Measurements from ENCODE around the gene CDC16.
"Not testable (repeated sequence)": the region's sequence is repeated elsewhere in the genome, so short reads cannot be mapped to it uniquely, and the experiment has no call there.

The CDC16 gene, protein sequence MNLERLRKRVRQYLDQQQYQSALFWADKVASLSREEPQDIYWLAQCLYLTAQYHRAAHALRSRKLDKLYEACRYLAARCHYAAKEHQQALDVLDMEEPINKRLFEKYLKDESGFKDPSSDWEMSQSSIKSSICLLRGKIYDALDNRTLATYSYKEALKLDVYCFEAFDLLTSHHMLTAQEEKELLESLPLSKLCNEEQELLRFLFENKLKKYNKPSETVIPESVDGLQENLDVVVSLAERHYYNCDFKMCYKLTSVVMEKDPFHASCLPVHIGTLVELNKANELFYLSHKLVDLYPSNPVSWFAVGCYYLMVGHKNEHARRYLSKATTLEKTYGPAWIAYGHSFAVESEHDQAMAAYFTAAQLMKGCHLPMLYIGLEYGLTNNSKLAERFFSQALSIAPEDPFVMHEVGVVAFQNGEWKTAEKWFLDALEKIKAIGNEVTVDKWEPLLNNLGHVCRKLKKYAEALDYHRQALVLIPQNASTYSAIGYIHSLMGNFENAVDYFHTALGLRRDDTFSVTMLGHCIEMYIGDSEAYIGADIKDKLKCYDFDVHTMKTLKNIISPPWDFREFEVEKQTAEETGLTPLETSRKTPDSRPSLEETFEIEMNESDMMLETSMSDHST

DNA sequence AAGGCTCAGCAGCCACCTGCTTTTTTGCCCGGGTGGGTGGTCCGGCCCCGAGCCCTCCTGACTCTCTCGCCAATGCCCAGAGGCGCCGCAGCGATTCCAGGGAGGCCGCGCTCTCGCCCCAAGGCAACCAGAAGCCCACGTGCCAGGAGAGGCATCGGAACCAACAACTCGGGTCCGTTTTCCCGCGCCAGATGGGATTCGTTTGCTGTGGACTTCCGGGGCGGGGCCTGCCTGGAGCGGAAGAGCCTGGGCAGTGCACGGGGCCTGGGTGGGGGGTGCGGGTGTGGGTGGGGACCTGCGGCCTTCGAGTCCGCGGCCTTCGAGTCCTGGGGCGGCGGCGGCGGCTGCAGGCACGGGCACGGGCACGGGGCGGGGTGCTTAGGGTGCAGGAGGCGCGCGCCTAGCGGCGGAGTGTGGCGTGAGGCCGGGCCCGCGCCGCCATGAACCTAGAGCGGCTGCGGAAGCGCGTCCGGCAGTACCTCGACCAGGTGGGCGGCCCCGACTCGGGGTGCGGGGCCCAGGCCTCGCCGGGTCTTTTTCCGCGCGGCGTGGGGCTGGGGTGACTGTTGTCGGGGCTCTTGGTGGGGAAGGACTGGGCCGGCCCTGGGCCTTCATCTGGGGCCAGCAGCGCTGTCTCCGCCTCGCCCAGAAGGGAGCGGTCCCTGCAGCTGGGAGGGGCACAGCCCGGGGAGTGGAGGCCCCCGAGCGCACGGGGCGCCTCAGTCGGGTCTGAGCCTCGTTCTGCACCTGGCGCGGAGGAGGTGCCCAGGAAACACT, at the start of gene CDC16:
CDC16 (plus strand) TSS at position 253 of the 777 bp plus-strand sequence; CDS start at position 441, 188 bp downstream.
- DNase-seq: peak; percentile 40

- DNase-seq: no peak
Observed at GRCh38 chr13:114185182-114185971, 49.3 kb upstream of the CDC16 start.

DNA sequence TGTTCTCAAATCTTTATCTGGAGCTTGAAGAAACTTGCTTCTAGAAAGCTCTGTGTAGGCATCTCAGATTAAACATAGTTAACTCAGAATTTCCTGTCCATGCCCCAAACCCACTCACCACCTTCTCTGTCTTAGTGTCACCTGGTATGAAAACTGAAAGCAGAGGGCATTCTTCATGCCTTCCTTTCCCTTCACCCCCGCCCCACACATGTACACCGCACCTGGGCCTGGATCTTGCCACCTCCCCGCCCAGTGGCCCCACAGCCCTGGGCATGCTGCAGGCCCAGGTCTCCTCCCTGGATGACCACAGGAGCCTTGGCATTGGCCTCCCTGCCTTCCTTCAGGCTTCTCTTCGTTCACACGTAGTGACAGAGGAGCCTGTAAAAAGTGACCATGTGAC, 39.8 kb upstream of the CDC16 start:
- DNase-seq: no peak

DNA sequence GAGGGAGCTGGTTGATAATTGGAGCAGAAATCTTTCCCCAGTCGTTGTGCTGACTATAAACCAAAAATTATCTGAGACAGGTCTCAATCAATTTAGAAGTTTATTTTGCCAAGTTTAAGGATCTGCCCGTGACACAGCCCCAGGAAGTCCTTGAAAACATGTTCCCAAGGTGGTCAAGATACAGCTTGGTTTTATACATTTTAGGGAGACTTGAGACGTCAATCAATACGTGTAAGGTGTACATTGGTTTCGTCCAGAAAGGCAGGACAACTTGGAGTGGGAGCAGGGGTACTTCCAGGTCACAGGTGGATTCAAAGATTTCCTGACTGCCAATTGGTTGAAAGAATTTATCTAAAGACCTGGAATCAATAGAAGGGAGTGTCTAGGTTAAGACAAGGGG, 38.1 kb upstream of the CDC16 start:
- no peak for DNase-seq

- no peak for DNase-seq
Observed at GRCh38 chr13:114198556-114198955, 36.1 kb upstream of the CDC16 start.

DNA sequence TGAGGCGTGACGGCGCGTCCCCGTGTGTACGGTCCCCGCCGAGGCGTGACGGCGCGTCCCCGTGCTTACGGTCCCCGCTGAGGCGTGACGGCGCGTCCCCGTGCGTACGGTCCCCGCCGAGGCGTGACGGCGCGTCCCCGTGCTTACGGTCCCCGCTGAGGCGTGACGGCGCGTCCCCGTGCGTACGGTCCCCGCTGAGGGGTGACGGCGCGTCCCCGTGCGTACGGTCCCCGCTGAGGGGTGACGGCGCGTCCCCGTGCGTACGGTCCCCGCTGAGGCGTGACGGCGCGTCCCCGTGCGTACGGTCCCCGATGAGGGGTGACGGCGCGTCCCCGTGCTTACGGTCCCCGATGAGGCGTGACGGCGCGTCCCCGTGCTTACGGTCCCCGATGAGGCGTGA, 35.2 kb upstream of the CDC16 start:
- DNase-seq: not testable (repeated sequence)

- no peak for DNase-seq
Observed at GRCh38 chr13:114199954-114200353, 34.7 kb upstream of the CDC16 start.

DNA sequence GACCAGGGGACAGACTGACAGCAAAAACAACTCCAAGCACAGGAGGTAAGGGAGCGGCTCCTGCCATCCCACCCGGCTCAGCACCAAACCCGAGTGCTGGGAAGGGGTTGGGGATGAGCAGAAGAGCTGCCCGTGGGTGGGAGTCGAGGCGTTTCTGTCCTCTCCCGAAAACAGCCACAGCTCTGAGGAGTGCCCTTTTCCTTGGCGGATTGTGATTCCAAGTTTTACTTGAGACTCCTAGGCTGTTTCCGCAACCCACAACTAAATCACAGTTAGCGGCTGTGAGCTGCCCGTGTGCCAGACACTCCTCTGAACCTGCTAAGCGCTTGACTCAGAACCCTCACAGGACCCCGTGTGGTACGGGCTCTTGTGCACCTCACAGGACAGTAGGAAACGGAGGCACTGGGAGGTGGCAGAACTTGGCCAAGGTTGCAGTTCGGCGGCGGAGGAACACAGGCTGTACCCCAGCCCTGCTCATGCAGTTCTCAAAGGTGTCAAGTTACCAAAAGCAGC, 34.2 kb upstream of the CDC16 start:
- no peak for DNase-seq

- DNase-seq: no peak
Observed at GRCh38 chr13:114202581-114202980, 32.1 kb upstream of the CDC16 start.

- DNase-seq: no peak
Observed at GRCh38 chr13:114203536-114203935, 31.2 kb upstream of the CDC16 start.

- no peak for DNase-seq
Observed at GRCh38 chr13:114204894-114205293, 29.8 kb upstream of the CDC16 start.

DNA sequence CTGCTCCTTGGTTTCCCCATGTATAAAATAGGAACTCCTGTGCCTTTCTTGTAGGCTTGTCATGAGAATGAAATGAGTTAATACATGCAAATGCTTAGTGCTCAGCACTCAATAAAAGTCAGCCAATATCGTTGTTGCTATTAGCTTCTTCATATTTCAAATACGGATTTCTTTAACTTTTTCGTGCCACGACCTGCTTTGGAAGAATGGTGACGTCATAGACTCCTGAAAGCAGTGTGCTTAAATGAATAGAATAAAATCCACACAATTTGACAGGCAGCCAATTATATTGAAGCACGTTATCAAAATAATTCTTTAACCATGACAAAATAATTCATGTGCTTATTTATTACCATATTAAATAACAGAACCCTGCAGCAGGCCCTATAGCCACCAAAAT, 26.6 kb upstream of the CDC16 start:
- DNase-seq: no peak

GRCh38 chr13:114211446-114212157, 23.1 kb upstream of the CDC16 start:
- no peak for DNase-seq

DNA sequence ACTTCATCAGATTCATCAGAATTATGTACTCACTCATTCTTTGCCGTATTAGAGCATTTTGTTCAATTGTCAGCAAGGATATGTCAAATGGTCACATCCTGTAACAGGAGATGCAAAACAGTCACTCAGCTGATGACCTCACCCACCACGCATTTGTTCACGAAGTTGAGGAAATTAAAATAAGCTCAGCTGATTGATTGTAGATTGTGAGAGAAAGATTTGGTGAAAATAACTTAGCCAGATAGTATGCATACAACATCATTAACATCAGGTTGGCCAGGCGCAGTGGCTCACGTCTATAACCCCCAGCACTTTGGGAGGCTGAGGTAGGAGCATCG, 22.6 kb upstream of the CDC16 start:
- no peak for DNase-seq

GRCh38 chr13:114213980-114214379, 20.7 kb upstream of the CDC16 start:
- no peak for DNase-seq

- no peak for DNase-seq
Observed at GRCh38 chr13:114219392-114219791, 15.3 kb upstream of the CDC16 start.

- DNase-seq: no peak
Observed at GRCh38 chr13:114222461-114222968, 12.2 kb upstream of the CDC16 start.

- DNase-seq: no peak
Observed at GRCh38 chr13:114224201-114224600, 10.5 kb upstream of the CDC16 start.

DNA sequence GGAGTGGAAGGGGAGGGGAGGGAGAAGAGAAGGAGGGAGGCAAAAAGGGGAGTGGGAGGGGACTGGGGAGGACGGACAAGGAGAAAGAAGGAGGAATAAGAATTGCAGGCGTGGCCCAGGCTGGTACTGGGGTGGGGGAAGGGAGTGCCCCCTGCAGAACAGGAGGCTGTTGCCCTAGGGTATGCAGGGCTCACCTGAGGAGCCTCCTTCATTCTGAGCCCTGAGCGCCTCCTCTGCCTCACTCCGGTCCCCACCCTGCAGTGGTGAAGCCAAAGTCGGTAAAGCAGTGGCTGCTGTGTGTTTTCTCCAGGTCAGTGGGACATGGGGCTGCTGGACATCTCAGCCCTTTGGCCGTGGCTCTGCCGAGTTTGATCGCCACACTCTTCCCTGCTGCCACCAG, 9.1 kb upstream of the CDC16 start:
- DNase-seq: no peak

GRCh38 chr13:114226088-114226487, 8.6 kb upstream of the CDC16 start:
- no peak for DNase-seq

- DNase-seq: peak; percentile 11
Observed at GRCh38 chr13:114226699-114227323, 7.9 kb upstream of the CDC16 start.
